ENCODE measurements around the gene TMCO4.

DNA sequence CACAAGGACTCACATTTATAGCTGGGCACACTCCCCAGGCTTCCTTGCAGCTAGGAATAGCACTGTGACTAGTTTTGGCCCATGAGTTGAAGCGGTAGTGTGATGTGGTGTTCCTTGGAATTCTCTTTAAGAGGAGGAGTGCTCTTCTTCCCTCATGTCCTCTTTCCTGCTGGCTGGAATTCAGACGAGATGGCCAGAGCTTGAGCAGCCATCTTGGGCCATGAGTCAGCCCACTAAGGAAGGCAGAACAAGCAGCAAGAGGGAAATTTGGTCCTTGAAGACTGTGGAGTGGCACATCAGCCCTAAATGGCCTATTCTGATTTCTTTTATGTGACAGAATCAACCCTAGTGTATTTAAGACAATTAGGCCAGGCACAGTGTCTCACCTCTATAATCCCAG, 115.0 kb downstream of the TMCO4 start:
- TF ChIP-seq, protein P1, sequence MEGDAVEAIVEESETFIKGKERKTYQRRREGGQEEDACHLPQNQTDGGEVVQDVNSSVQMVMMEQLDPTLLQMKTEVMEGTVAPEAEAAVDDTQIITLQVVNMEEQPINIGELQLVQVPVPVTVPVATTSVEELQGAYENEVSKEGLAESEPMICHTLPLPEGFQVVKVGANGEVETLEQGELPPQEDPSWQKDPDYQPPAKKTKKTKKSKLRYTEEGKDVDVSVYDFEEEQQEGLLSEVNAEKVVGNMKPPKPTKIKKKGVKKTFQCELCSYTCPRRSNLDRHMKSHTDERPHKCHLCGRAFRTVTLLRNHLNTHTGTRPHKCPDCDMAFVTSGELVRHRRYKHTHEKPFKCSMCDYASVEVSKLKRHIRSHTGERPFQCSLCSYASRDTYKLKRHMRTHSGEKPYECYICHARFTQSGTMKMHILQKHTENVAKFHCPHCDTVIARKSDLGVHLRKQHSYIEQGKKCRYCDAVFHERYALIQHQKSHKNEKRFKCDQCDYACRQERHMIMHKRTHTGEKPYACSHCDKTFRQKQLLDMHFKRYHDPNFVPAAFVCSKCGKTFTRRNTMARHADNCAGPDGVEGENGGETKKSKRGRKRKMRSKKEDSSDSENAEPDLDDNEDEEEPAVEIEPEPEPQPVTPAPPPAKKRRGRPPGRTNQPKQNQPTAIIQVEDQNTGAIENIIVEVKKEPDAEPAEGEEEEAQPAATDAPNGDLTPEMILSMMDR (IDR thresholded peaks at IDR 0.05): no peak
- no peak for TF ChIP-seq POLR2A (IDR thresholded peaks at IDR 0.05)
